Gastrocnemius medialis (tissue), 4 donors: ENCODE data around the gene NETO1.

ENCODE experiments used
- POLR2A ChIP-seq, 2 donors: fragments of 450-650 bp; IDR thresholded peaks; one replicate each; pipeline ENCODE4 v1.6.1; 2017; ENCODE audit warnings: antibody characterized with exemption in 2 of 2, mild to moderate bottlenecking in 2 of 2, moderate library complexity in 2 of 2
- TF ChIP-seq, protein P1 (sequence below), 5 experiments: fragments of 450-650 bp in 3 of 5; fragments of 200-600 bp in 2 of 5; sonication (generic) in 2 of 5; IDR thresholded peaks in 4 of 5; conservative IDR thresholded peaks in 1 of 5; 1 replicate in 4 of 5; 2 replicates in 1 of 5; pipeline ENCODE4 v1.5.1; 2016 to 2019; ENCODE audit warnings: antibody characterized with exemption in 5 of 5, mild to moderate bottlenecking in 3 of 5, moderate library complexity in 3 of 5

DNA sequence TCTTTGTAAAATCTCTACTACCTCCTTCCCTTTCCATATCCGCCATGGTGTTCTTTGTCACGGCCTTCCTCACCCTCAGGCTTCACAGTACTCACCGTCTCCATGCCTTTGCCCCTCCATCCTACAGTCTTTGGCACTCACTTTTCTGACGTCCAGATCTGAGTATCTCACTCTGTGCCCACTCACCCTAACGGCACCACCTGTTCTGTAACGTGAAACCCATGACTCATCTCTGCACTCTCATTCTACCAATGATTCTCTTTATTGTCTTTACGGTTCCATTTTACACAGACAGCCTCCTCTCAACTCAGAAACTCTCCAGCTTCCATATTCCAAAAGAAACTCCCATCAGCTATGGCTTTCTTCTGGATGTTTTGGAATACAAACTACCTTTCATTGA is 56.7 kb downstream of the NETO1 start:
- TF ChIP-seq, protein P1, sequence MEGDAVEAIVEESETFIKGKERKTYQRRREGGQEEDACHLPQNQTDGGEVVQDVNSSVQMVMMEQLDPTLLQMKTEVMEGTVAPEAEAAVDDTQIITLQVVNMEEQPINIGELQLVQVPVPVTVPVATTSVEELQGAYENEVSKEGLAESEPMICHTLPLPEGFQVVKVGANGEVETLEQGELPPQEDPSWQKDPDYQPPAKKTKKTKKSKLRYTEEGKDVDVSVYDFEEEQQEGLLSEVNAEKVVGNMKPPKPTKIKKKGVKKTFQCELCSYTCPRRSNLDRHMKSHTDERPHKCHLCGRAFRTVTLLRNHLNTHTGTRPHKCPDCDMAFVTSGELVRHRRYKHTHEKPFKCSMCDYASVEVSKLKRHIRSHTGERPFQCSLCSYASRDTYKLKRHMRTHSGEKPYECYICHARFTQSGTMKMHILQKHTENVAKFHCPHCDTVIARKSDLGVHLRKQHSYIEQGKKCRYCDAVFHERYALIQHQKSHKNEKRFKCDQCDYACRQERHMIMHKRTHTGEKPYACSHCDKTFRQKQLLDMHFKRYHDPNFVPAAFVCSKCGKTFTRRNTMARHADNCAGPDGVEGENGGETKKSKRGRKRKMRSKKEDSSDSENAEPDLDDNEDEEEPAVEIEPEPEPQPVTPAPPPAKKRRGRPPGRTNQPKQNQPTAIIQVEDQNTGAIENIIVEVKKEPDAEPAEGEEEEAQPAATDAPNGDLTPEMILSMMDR (IDR thresholded peaks at IDR 0.05 in 4 of 5, conservative IDR thresholded peaks at IDR 0.05 in 1 of 5): no peak
- no peak for TF ChIP-seq POLR2A (IDR thresholded peaks at IDR 0.05)
